ENCODE data around the gene TPST1. TPM values are rescaled to one million over a fixed set of nuclear protein-coding genes. Genes with fewer than 3 reads are reported as not detected.

Gene TPST1
- total and polyA plus RNA-seq, 2 donors (not counting 1 experiment from before 2014, with no cell fraction given), result 81.8 to 151 TPM

DNA sequence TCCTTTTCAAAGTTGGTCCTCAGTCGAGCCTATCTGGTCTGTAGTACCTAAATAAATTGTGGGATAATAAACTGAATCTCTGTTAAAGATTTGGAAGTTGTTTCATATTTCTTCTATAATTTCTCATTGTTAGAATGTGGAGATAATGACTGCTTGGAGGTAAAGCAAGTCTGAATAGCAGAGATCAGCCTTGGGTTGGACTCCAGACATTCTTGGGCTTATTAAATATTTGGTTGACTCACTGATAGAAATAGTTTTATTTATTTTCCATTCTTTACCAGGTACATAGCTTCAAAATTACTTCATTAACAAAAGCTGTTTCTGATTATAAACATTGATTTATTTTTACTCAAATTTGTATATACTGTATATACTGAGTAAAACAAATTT lies 34.3 kb downstream of the TPST1 start:
- Histone ChIP-seq H4K20me1 (ENCODE audit: control insufficient read depth, extremely low read depth, insufficient read depth, low read length) (no peaks in the 10 kb centered on the region), H3K27ac (ENCODE audit: insufficient read depth, low read length) (no peak overlapping the region), H3K4me3 (replicated peaks in 1 of 4; ENCODE audit: control extremely low read depth in 1 of 4, insufficient read depth in 1 of 4, low read depth in 3 of 4, low read length in 4 of 4) (no peak overlapping the region), H3K27me3 (ENCODE audit: control insufficient read depth, insufficient read depth, low read length) (no peaks in the 10 kb centered on the region), H3K79me2 (ENCODE audit: control insufficient read depth, insufficient read depth, low read length) (peaks cover 11% of the 10 kb centered on the region), H3K4me2 (ENCODE audit: extremely low read depth, insufficient read depth, low read length) (no peak overlapping the region), H3K9ac (ENCODE audit: insufficient read depth, low read length) (no peak overlapping the region), H3K36me3 (ENCODE audit: control insufficient read depth, insufficient read depth, low read length) (no peaks in the 10 kb centered on the region), H2AFZ (ENCODE audit: low read length) (no peak overlapping the region), H3K4me1 (ENCODE audit: control insufficient read depth, extremely low read depth, insufficient read depth, low read length) (no peaks in the 10 kb centered on the region), H3K9me3 (ENCODE audit: control insufficient read depth, insufficient read depth, low read depth, low read length) (no peaks in the 10 kb centered on the region)
- TF ChIP-seq EZH2 (IDR thresholded peaks at IDR 0.05; ENCODE audit: low read length, missing control alignments), result no peak
- TF ChIP-seq, protein P1, sequence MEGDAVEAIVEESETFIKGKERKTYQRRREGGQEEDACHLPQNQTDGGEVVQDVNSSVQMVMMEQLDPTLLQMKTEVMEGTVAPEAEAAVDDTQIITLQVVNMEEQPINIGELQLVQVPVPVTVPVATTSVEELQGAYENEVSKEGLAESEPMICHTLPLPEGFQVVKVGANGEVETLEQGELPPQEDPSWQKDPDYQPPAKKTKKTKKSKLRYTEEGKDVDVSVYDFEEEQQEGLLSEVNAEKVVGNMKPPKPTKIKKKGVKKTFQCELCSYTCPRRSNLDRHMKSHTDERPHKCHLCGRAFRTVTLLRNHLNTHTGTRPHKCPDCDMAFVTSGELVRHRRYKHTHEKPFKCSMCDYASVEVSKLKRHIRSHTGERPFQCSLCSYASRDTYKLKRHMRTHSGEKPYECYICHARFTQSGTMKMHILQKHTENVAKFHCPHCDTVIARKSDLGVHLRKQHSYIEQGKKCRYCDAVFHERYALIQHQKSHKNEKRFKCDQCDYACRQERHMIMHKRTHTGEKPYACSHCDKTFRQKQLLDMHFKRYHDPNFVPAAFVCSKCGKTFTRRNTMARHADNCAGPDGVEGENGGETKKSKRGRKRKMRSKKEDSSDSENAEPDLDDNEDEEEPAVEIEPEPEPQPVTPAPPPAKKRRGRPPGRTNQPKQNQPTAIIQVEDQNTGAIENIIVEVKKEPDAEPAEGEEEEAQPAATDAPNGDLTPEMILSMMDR (conservative IDR thresholded peaks at IDR 0.05 in 1 of 2, IDR thresholded peaks at IDR 0.05 in 1 of 2; ENCODE audit: low read depth in 1 of 2, low read length in 2 of 2), result no peak
- DNase-seq (ENCODE audit: low read depth in 2 of 2), result peak in 1 of 2 donors; percentile 74

DNA sequence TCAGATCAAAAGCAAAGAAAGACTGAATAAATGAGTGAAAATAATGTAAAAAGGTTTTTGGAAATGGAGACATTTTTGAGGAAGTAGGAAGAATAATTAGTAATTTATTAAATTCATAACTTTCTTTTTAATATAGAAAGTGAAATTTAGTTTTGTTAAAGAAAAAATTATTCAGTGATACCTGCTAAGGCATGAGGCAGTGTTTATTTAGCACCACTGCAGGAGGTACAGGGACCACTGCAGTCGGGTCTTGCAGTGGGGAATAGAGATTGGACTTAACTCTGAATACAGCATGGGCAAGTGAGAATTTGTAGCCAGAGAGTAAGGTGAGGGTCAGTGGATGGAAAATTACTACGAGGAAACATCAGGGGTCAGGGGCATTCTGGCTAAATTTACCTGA lies 39.9 kb downstream of the TPST1 start:
- Histone ChIP-seq H3K27ac (ENCODE audit: insufficient read depth, low read length) (no peak overlapping the region), H3K4me2 (ENCODE audit: extremely low read depth, insufficient read depth, low read length) (no peak overlapping the region), H3K9me3 (ENCODE audit: control insufficient read depth, insufficient read depth, low read depth, low read length) (no peaks in the 10 kb centered on the region), H3K4me3 (replicated peaks in 1 of 4; ENCODE audit: control extremely low read depth in 1 of 4, insufficient read depth in 1 of 4, low read depth in 3 of 4, low read length in 4 of 4) (no peak overlapping the region), H3K27me3 (ENCODE audit: control insufficient read depth, insufficient read depth, low read length) (no peaks in the 10 kb centered on the region), H4K20me1 (ENCODE audit: control insufficient read depth, extremely low read depth, insufficient read depth, low read length) (no peaks in the 10 kb centered on the region), H3K9ac (ENCODE audit: insufficient read depth, low read length) (no peak overlapping the region), H3K36me3 (ENCODE audit: control insufficient read depth, insufficient read depth, low read length) (no peaks in the 10 kb centered on the region), H3K4me1 (ENCODE audit: control insufficient read depth, extremely low read depth, insufficient read depth, low read length) (no peaks in the 10 kb centered on the region), H2AFZ (ENCODE audit: low read length) (no peak overlapping the region), H3K79me2 (ENCODE audit: control insufficient read depth, insufficient read depth, low read length) (no peaks in the 10 kb centered on the region)
- no peak for DNase-seq (ENCODE audit: low read depth in 2 of 2)
- TF ChIP-seq, protein P1 (conservative IDR thresholded peaks at IDR 0.05 in 1 of 2, IDR thresholded peaks at IDR 0.05 in 1 of 2; ENCODE audit: low read depth in 1 of 2, low read length in 2 of 2), result no peak
- no peak for TF ChIP-seq EZH2 (IDR thresholded peaks at IDR 0.05; ENCODE audit: low read length, missing control alignments)

DNA sequence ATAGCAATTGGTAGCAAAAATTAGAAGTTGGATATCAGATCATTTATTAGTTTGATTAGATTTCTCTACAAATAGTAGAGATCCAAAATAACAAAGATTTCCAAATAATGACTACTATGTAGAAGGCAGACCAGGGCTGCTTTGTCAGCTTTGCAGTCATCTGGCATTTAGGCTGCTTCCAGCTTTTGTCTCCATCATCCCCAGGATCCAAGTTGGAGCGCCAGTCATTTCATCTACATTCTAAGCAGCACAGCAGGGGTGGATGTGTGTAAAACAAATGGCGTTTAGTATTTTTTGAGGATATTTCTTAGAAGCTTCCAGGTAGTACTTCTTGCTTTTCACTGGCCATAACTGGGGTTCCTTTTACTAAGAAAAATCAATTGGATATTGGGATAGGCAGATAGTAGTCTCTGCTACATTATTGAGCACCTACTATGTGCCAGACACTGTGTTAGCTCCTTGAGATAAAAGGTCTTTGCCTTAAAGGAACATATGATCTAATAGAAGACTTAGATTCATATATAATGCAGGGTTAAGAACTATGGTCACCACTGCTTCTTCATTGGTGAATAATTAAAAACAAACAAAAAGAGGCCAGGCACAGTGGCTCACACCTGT lies 41.5 kb downstream of the TPST1 start:
- no peak overlapping the region for H3K9ac ChIP-seq (ENCODE audit: insufficient read depth, low read length)
- H3K4me1 ChIP-seq (ENCODE audit: control insufficient read depth, extremely low read depth, insufficient read depth, low read length), result no peaks in the 10 kb centered on the region
- no peak for DNase-seq (ENCODE audit: low read depth in 2 of 2)
- no peak overlapping the region for H3K4me2 ChIP-seq (ENCODE audit: extremely low read depth, insufficient read depth, low read length)
- TF ChIP-seq, protein P1 (conservative IDR thresholded peaks at IDR 0.05 in 1 of 2, IDR thresholded peaks at IDR 0.05 in 1 of 2; ENCODE audit: low read depth in 1 of 2, low read length in 2 of 2), result no peak
- TF ChIP-seq EZH2 (IDR thresholded peaks at IDR 0.05; ENCODE audit: low read length, missing control alignments), result no peak
- H3K79me2 ChIP-seq (ENCODE audit: control insufficient read depth, insufficient read depth, low read length), result no peaks in the 10 kb centered on the region
- H3K9me3 ChIP-seq (ENCODE audit: control insufficient read depth, insufficient read depth, low read depth, low read length), result no peaks in the 10 kb centered on the region
- no peaks in the 10 kb centered on the region for H3K36me3 ChIP-seq (ENCODE audit: control insufficient read depth, insufficient read depth, low read length)
- H3K27me3 ChIP-seq (ENCODE audit: control insufficient read depth, insufficient read depth, low read length), result no peaks in the 10 kb centered on the region
- no peak overlapping the region for H3K4me3 ChIP-seq (replicated peaks in 1 of 4; ENCODE audit: control extremely low read depth in 1 of 4, insufficient read depth in 1 of 4, low read depth in 3 of 4, low read length in 4 of 4)
- H3K27ac ChIP-seq (ENCODE audit: insufficient read depth, low read length), result no peak overlapping the region
- H2AFZ ChIP-seq (ENCODE audit: low read length), result no peak overlapping the region
- H4K20me1 ChIP-seq (ENCODE audit: control insufficient read depth, extremely low read depth, insufficient read depth, low read length), result no peaks in the 10 kb centered on the region
